HCT116 (cell line): Measurements from ENCODE around the gene CDH13. TPM values are rescaled to one million over a fixed set of nuclear protein-coding genes. Genes with fewer than 3 reads are reported as not detected.

Experiments used
- ATAC-seq: fragments of 200-7000 bp; cut with Tn5 transposase; 2 replicates; pipeline ENCODE4 v1.9.1; 2020; ENCODE audit warnings: mild to moderate bottlenecking, moderate library complexity
- BruUV-seq: library from RNA; stranded (reverse); fragments of 400-500 nt; replicated peaks from 2 replicates; lab custom pipeline; 2021; lab: Mats Ljungman, UMichigan
- CTCF ChIA-PET: fragments of 300-600 bp; sonication (Branson Sonifier 250); formaldehyde crosslinking; loops from one replicate; lab custom pipeline; 2021; ENCODE audit warnings: antibody characterized with exemption; lab: Charles Lee
- POLR2A ChIA-PET: fragments of 300-600, 350-600 bp; sonication (Branson Sonifier 250); formaldehyde crosslinking; loops from one replicate; lab custom pipeline; 2021; ENCODE audit warnings: antibody characterized with exemption; lab: Charles Lee
- RAD21 ChIA-PET, 2 experiments: fragments of 300-600 bp; sonication (Branson Sonifier 250); formaldehyde crosslinking; loops; one replicate each; lab custom pipeline; 2023; ENCODE audit warnings: low total read pairs in 2 of 2; ENCODE audit not compliant: uncharacterized antibody in 2 of 2, unreplicated experiment in 2 of 2, low non-redundant PET in 1 of 2; lab: Charles Lee
- DNase-seq: peaks from one replicate; pipeline ENCODE4 v3.0.0-alpha.2; 2010; ENCODE audit warnings: low read depth, low spot score
- H2AFZ ChIP-seq: fragments of 200-600 bp; shearing (Covaris generic), sonication (generic); 2 replicates; pipeline ENCODE4 v1.6.1; 2017; ENCODE audit warnings: low read depth, mixed run types, mixed read lengths, antibody characterized with exemption, low read length; ENCODE audit not compliant: poor library complexity, severe bottlenecking
- H3K27ac ChIP-seq: 2 replicates; pipeline ENCODE4 v1.5.1; 2012; ENCODE audit warnings: low read depth, low read length
- H3K27me3 ChIP-seq: fragments of 200-600 bp; sonication (generic); 2 replicates; pipeline ENCODE4 v1.6.1; 2016; ENCODE audit warnings: mixed run types, low read length, mixed read lengths; ENCODE audit not compliant: insufficient read depth
- H3K36me3 ChIP-seq, 2 experiments: fragments of 200-500 bp in 1 of 2; fragments of 200-600 bp in 1 of 2; sonication (Bioruptor generic) in 1 of 2; sonication (generic) in 1 of 2; 2 replicates each; pipeline versions ENCODE4 v1.5.1 to v1.6.1; 2014 to 2016; ENCODE audit warnings: low read length in 2 of 2, inconsistent platforms in 1 of 2, mixed read lengths in 1 of 2, mixed run types in 1 of 2; ENCODE audit not compliant: insufficient read depth in 2 of 2, control insufficient read depth in 1 of 2
- H3K4me1 ChIP-seq, 2 experiments: fragments of 200-600 bp in 1 of 2; sonication (generic) in 1 of 2; 2 replicates each; pipeline versions ENCODE4 v1.5.1 to v1.6.1; 2012 to 2017; ENCODE audit warnings: low read length in 2 of 2, inconsistent platforms in 1 of 2, mild to moderate bottlenecking in 1 of 2, mixed read lengths in 1 of 2, mixed run types in 1 of 2, moderate library complexity in 1 of 2; ENCODE audit not compliant: insufficient read depth in 2 of 2, control insufficient read depth in 1 of 2
- H3K4me2 ChIP-seq: fragments of 200-600 bp; sonication (generic); 2 replicates; pipeline ENCODE4 v1.6.1; 2017; ENCODE audit warnings: mixed run types, low read length, mixed read lengths
- H3K4me3 ChIP-seq, 2 experiments: fragments of 200-600 bp in 1 of 2; sonication (generic) in 1 of 2; replicated peaks in 1 of 2; 2 replicates each; pipeline ENCODE4 v1.5.1; 2011 to 2016; ENCODE audit warnings: low read length in 2 of 2, control low read depth in 1 of 2, low read depth in 1 of 2, mild to moderate bottlenecking in 1 of 2, mixed read lengths in 1 of 2, mixed run types in 1 of 2
- H3K79me2 ChIP-seq: fragments of 200-600 bp; sonication (generic); 2 replicates; pipeline ENCODE4 v1.6.1; 2017; ENCODE audit warnings: mild to moderate bottlenecking, mixed run types, low read length, moderate library complexity, mixed read lengths; ENCODE audit not compliant: insufficient read depth
- H3K9ac ChIP-seq: fragments of 200-600 bp; sonication (generic); 2 replicates; pipeline ENCODE4 v1.6.1; 2016; ENCODE audit warnings: low read length, mixed read lengths
- H3K9me2 ChIP-seq: fragments of 200-600 bp; sonication (generic), shearing (Covaris generic); 2 replicates; pipeline ENCODE4 v1.6.1; 2017; ENCODE audit warnings: mixed run types, mild to moderate bottlenecking, moderate library complexity; ENCODE audit not compliant: insufficient read depth
- H3K9me3 ChIP-seq, 2 experiments: fragments of 200-500 bp in 1 of 2; fragments of 200-600 bp in 1 of 2; sonication (Bioruptor generic) in 1 of 2; sonication (generic) in 1 of 2; 2 replicates each; pipeline ENCODE4 v1.6.1; 2014 to 2017; ENCODE audit warnings: low read length in 2 of 2, mixed read lengths in 2 of 2, inconsistent platforms in 1 of 2, low read depth in 1 of 2, mild to moderate bottlenecking in 1 of 2, mixed run types in 1 of 2, moderate library complexity in 1 of 2; ENCODE audit not compliant: control insufficient read depth in 1 of 2, insufficient read depth in 1 of 2
- H4K20me1 ChIP-seq: fragments of 200-600 bp; sonication (generic), shearing (Covaris generic); 2 replicates; pipeline ENCODE4 v1.6.1; 2017; ENCODE audit warnings: mixed run types, mild to moderate bottlenecking, moderate library complexity; ENCODE audit not compliant: insufficient read depth
- ATF3 ChIP-seq: IDR thresholded peaks from 2 replicates; pipeline ENCODE4 v1.6.1; 2012
- CEBPB ChIP-seq: IDR thresholded peaks from 2 replicates; pipeline ENCODE4 v1.6.1; 2012; ENCODE audit warnings: low read depth
- EGR1 ChIP-seq: IDR thresholded peaks from 2 replicates; pipeline ENCODE4 v1.6.1; 2012; ENCODE audit warnings: low read depth
- ELF1 ChIP-seq: IDR thresholded peaks from 2 replicates; pipeline ENCODE4 v1.6.1; 2012; ENCODE audit warnings: low read depth, borderline replicate concordance
- POLR2A ChIP-seq: IDR thresholded peaks from 2 replicates; pipeline ENCODE4 v1.7.0; 2011; ENCODE audit warnings: borderline replicate concordance; ENCODE audit not compliant: insufficient read depth, insufficient read length; ENCODE audit errors: extremely low read depth
- POLR2AphosphoS5 ChIP-seq: IDR thresholded peaks from 2 replicates; pipeline ENCODE4 v1.6.1; 2011; ENCODE audit warnings: mild to moderate bottlenecking, low read depth, low read length, moderate library complexity
- REST ChIP-seq: IDR thresholded peaks from 2 replicates; pipeline ENCODE4 v1.6.1; 2012; ENCODE audit warnings: low read depth
- SIN3A ChIP-seq: IDR thresholded peaks from 2 replicates; pipeline ENCODE4 v1.6.1; 2012; ENCODE audit warnings: low read depth
- SRF ChIP-seq: IDR thresholded peaks from 2 replicates; pipeline ENCODE4 v1.6.1; 2012; ENCODE audit warnings: low read depth
- ZBTB33 ChIP-seq: IDR thresholded peaks from 2 replicates; pipeline ENCODE4 v1.6.1; 2011; ENCODE audit warnings: mild to moderate bottlenecking, low read length, moderate library complexity; ENCODE audit not compliant: insufficient replicate concordance; ENCODE audit errors: extremely low read depth
- ZNF274 ChIP-seq: fragments of 200-500 bp; sonication (Bioruptor generic); IDR thresholded peaks from 2 replicates; pipeline ENCODE4 v1.6.1; 2014; ENCODE audit warnings: mild to moderate bottlenecking, low read depth, low read length, inconsistent platforms
- intact Hi-C: fragments of 100-400 bp; cut with micrococcal nuclease; formaldehyde crosslinking; loops from 2 replicates; pipeline ENCODE4 v1.10.0; 2022
- total RNA-seq: library from RNA; stranded (reverse); gene quantifications from one replicate; pipeline ENCODE4 v1.2.1, GENCODE V29; 2021; ENCODE audit not compliant: unreplicated experiment
- TF ChIP-seq, protein P1 (sequence below), 3 experiments: fragments of 200-600 bp in 1 of 3; sonication (generic) in 1 of 3; IDR thresholded peaks in 2 of 3; conservative IDR thresholded peaks in 1 of 3; 2 replicates each; pipeline ENCODE4 v1.5.1; 2012 to 2017; ENCODE audit warnings: low read depth in 2 of 3, low read length in 2 of 3, antibody characterized with exemption in 1 of 3, borderline replicate concordance in 1 of 3, control low read depth in 1 of 3, mild to moderate bottlenecking in 1 of 3, mixed read lengths in 1 of 3, mixed run types in 1 of 3, moderate library complexity in 1 of 3; ENCODE audit not compliant: insufficient read depth in 1 of 3
- TF ChIP-seq, protein P2 (sequence below): IDR thresholded peaks from 2 replicates; pipeline ENCODE4 v1.6.1; 2012

Gene CDH13
- total RNA-seq, 1 experiment from 2014 or later = not detected

DNA sequence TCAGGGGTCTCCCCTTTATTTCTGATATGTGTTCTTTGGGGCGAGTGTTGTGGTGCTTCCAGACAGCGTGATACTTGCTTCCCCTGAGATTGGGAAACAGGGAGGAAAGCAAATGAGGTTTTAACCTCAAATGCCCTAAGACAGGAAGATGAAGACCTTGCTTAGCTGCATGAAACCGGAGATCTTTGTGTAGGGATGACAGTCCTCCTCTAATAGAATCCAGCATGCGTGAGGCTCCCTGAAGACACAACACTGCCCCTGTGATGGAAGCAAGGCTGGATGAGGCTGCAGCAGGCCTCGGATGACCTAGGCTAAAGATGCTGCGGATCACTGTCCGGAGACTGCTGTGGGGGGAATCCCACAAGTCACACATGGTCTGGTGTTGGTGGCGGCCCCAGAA lies 491.0 kb downstream of the CDH13 start:
- Histone ChIP-seq H3K36me3 (no peaks in the 10 kb centered on the region), H3K79me2 (no peaks in the 10 kb centered on the region), H3K9me3 (peaks cover 4 to 18% of the 10 kb centered on the region in 2 experiments; a peak in 2 of 4 replicates), H3K4me1 (no peaks in the 10 kb centered on the region), H3K9me2 (no peaks in the 10 kb centered on the region), H3K27ac (no peak overlapping the region), H3K4me2 (no peak overlapping the region), H3K9ac (no peak overlapping the region), H4K20me1 (no peaks in the 10 kb centered on the region), H3K4me3 (no peak overlapping the region), H3K27me3 (no peaks in the 10 kb centered on the region), H2AFZ (no peak overlapping the region)
- RAD21 ChIA-PET = no interaction called here
- ATAC-seq = no peak
- POLR2A ChIA-PET = no interaction called here
- no TSS peak for BruUV-seq
- DNase-seq = no peak
- intact Hi-C loops = no loop called here
- TF ChIP-seq, protein P1, sequence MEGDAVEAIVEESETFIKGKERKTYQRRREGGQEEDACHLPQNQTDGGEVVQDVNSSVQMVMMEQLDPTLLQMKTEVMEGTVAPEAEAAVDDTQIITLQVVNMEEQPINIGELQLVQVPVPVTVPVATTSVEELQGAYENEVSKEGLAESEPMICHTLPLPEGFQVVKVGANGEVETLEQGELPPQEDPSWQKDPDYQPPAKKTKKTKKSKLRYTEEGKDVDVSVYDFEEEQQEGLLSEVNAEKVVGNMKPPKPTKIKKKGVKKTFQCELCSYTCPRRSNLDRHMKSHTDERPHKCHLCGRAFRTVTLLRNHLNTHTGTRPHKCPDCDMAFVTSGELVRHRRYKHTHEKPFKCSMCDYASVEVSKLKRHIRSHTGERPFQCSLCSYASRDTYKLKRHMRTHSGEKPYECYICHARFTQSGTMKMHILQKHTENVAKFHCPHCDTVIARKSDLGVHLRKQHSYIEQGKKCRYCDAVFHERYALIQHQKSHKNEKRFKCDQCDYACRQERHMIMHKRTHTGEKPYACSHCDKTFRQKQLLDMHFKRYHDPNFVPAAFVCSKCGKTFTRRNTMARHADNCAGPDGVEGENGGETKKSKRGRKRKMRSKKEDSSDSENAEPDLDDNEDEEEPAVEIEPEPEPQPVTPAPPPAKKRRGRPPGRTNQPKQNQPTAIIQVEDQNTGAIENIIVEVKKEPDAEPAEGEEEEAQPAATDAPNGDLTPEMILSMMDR (IDR thresholded peaks at IDR 0.05 in 2 of 3, conservative IDR thresholded peaks at IDR 0.05 in 1 of 3; ENCODE audit: borderline replicate concordance in 1 of 3, insufficient read depth in 1 of 3, low read depth in 2 of 3, low read length in 2 of 3) = no peak
- no peak for TF ChIP-seq ZNF274
- CTCF ChIA-PET = no interaction called here

GRCh38 chr16:83118365-83118764 lies 491.6 kb downstream of the CDH13 start:
- intact Hi-C loops = no loop called here
- TF ChIP-seq POLR2A = no peak
- no peak for TF ChIP-seq SRF
- no peak for TF ChIP-seq REST
- no peak for TF ChIP-seq CEBPB
- TF ChIP-seq EGR1 = no peak
- TF ChIP-seq ATF3 = no peak
- TF ChIP-seq, protein P2, sequence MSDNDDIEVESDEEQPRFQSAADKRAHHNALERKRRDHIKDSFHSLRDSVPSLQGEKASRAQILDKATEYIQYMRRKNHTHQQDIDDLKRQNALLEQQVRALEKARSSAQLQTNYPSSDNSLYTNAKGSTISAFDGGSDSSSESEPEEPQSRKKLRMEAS = no peak
- TF ChIP-seq POLR2AphosphoS5 = no peak
- no peak for TF ChIP-seq ELF1
- no peak for TF ChIP-seq ZBTB33
- no peak for TF ChIP-seq ZNF274
- no peak for TF ChIP-seq SIN3A

More at GRCh38 chr16:83118365-83118764, 491.6 kb downstream of the CDH13 start:
- Histone ChIP-seq H3K27ac (no peak overlapping the region), H2AFZ (no peak overlapping the region), H3K9ac (no peak overlapping the region), H3K36me3 (no peaks in the 10 kb centered on the region), H4K20me1 (no peaks in the 10 kb centered on the region), H3K79me2 (no peaks in the 10 kb centered on the region), H3K4me2 (no peak overlapping the region), H3K9me2 (no peaks in the 10 kb centered on the region), H3K4me3 (no peak overlapping the region), H3K27me3 (no peaks in the 10 kb centered on the region), H3K4me1 (no peaks in the 10 kb centered on the region), H3K9me3 (peaks cover 4 to 18% of the 10 kb centered on the region in 2 experiments; a peak in 2 of 4 replicates)
- ChIA-PET RAD21 (no interaction called here), POLR2A (no interaction called here), CTCF (no interaction called here)
- no TSS peak for BruUV-seq
- no peak for DNase-seq
- no peak for ATAC-seq
